ENCODE results near the gene HEPHL1.

HEPHL1 gene

GRCh38 chr11:94048032-94048709, 27.0 kb downstream of the HEPHL1 start:
- Mint-ChIP-seq H3K27me3 (ENCODE audit: low read depth, poor library complexity) (no peaks in the 10 kb centered on the region), H3K9me3 (peaks cover 7% of the 10 kb centered on the region), H3K4me1 (no peaks in the 10 kb centered on the region), H3K4me3 (no peak overlapping the region), H3K27ac (no peak overlapping the region), H3K36me3 (ENCODE audit: low read depth) (no peaks in the 10 kb centered on the region)
- TF ChIP-seq CTCF (IDR thresholded peaks at IDR 0.05), result no peak
- no peak for DNase-seq

GRCh38 chr11:94049351-94049750, 28.2 kb downstream of the HEPHL1 start:
- H3K9me3 Mint-ChIP-seq, result peaks cover 7% of the 10 kb centered on the region
- H3K4me1 Mint-ChIP-seq, result no peaks in the 10 kb centered on the region
- no peak for DNase-seq
- no peak overlapping the region for H3K4me3 Mint-ChIP-seq
- H3K36me3 Mint-ChIP-seq (ENCODE audit: low read depth), result no peaks in the 10 kb centered on the region
- no peak overlapping the region for H3K27ac Mint-ChIP-seq
- H3K27me3 Mint-ChIP-seq (ENCODE audit: low read depth, poor library complexity), result no peaks in the 10 kb centered on the region
- no peak for TF ChIP-seq CTCF (IDR thresholded peaks at IDR 0.05)

GRCh38 chr11:94058630-94059029, 37.5 kb downstream of the HEPHL1 start:
- Mint-ChIP-seq H3K27ac (no peak overlapping the region), H3K4me3 (no peak overlapping the region), H3K27me3 (ENCODE audit: low read depth, poor library complexity) (peaks cover 3% of the 10 kb centered on the region), H3K9me3 (no peaks in the 10 kb centered on the region), H3K4me1 (no peaks in the 10 kb centered on the region), H3K36me3 (ENCODE audit: low read depth) (no peaks in the 10 kb centered on the region)
- TF ChIP-seq CTCF (IDR thresholded peaks at IDR 0.05), result no peak
- no peak for DNase-seq

- no peak for TF ChIP-seq CTCF (IDR thresholded peaks at IDR 0.05)
- H3K9me3 Mint-ChIP-seq, result no peaks in the 10 kb centered on the region
- no peak for DNase-seq
- no peaks in the 10 kb centered on the region for H3K36me3 Mint-ChIP-seq (ENCODE audit: low read depth)
- no peak overlapping the region for H3K27ac Mint-ChIP-seq
- no peaks in the 10 kb centered on the region for H3K4me1 Mint-ChIP-seq
- peaks cover 3% of the 10 kb centered on the region for H3K27me3 Mint-ChIP-seq (ENCODE audit: low read depth, poor library complexity)
- H3K4me3 Mint-ChIP-seq, result no peak overlapping the region
Measured at GRCh38 chr11:94059065-94059464, 37.9 kb downstream of the HEPHL1 start.

- no peaks in the 10 kb centered on the region for H3K4me1 Mint-ChIP-seq
- no peak for DNase-seq
- H3K36me3 Mint-ChIP-seq (ENCODE audit: low read depth), result no peaks in the 10 kb centered on the region
- no peak overlapping the region for H3K27ac Mint-ChIP-seq
- peaks cover 3% of the 10 kb centered on the region for H3K27me3 Mint-ChIP-seq (ENCODE audit: low read depth, poor library complexity)
- no peaks in the 10 kb centered on the region for H3K9me3 Mint-ChIP-seq
- H3K4me3 Mint-ChIP-seq, result no peak overlapping the region
- no peak for TF ChIP-seq CTCF (IDR thresholded peaks at IDR 0.05)
Measured at GRCh38 chr11:94060401-94060800, 39.2 kb downstream of the HEPHL1 start.

GRCh38 chr11:94062360-94062759, 41.2 kb downstream of the HEPHL1 start:
- no peak overlapping the region for H3K27ac Mint-ChIP-seq
- H3K9me3 Mint-ChIP-seq, result no peaks in the 10 kb centered on the region
- DNase-seq, result no peak
- no peak for TF ChIP-seq CTCF (IDR thresholded peaks at IDR 0.05)
- no peak overlapping the region for H3K4me3 Mint-ChIP-seq
- no peaks in the 10 kb centered on the region for H3K36me3 Mint-ChIP-seq (ENCODE audit: low read depth)
- H3K4me1 Mint-ChIP-seq, result no peaks in the 10 kb centered on the region
- H3K27me3 Mint-ChIP-seq (ENCODE audit: low read depth, poor library complexity), result peaks cover 3% of the 10 kb centered on the region
